ENCODE measurements around the gene APOB. TPM values are rescaled to one million over a fixed set of nuclear protein-coding genes. Genes with fewer than 3 reads are reported as not detected.

The APOB gene
- total and polyA plus RNA-seq, 2 of the 13 experiments (the other 11 are each of a cell fraction or from before 2014, with no cell fraction given), result 1,569 to 2,515 TPM

DNA sequence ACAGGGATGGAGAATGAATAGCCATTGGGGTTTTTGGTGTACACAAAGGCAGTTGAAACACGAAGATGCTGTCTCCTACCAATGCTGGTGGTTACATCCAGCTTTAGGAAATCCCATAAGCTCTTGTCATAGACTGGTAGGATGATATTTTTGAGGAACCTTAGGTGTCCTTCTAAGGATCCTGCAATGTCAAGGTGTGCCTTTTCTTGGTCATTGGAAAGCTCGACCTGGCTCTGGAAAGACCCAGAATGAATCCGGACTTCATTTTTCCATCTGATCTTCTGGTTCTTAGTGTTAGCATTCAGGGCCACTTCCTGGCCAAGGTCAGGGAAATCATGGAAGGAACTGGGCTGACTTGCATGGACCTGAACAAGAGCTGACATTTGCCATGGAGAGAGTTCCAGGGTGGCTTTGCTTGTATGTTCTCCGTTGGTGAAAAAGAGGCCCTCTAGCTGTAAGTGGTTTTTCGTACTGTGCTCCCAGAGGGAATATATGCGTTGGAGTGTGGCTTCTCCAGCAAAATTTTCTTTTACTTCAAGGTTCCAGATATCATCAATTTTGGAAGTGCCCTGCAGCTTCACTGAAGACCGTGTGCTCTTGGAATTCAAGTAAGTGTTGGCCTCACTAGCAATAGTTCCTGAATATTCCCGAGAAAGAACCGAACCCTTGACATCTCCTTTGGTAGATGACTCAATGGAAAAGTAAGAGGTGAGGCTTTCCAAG lies 38.0 kb downstream of the APOB start (continued):
- TF ChIP-seq, protein P1, sequence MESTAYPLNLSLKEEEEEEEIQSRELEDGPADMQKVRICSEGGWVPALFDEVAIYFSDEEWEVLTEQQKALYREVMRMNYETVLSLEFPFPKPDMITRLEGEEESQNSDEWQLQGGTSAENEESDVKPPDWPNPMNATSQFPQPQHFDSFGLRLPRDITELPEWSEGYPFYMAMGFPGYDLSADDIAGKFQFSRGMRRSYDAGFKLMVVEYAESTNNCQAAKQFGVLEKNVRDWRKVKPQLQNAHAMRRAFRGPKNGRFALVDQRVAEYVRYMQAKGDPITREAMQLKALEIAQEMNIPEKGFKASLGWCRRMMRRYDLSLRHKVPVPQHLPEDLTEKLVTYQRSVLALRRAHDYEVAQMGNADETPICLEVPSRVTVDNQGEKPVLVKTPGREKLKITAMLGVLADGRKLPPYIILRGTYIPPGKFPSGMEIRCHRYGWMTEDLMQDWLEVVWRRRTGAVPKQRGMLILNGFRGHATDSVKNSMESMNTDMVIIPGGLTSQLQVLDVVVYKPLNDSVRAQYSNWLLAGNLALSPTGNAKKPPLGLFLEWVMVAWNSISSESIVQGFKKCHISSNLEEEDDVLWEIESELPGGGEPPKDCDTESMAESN (CRISPR knock-in tag; conservative IDR thresholded peaks at IDR 0.05), result no peak; the same call in 1 of the 2 replicates
- TF ChIP-seq, protein P2, sequence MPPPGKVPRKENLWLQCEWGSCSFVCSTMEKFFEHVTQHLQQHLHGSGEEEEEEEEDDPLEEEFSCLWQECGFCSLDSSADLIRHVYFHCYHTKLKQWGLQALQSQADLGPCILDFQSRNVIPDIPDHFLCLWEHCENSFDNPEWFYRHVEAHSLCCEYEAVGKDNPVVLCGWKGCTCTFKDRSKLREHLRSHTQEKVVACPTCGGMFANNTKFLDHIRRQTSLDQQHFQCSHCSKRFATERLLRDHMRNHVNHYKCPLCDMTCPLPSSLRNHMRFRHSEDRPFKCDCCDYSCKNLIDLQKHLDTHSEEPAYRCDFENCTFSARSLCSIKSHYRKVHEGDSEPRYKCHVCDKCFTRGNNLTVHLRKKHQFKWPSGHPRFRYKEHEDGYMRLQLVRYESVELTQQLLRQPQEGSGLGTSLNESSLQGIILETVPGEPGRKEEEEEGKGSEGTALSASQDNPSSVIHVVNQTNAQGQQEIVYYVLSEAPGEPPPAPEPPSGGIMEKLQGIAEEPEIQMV (CRISPR knock-in tag; IDR thresholded peaks at IDR 0.05; ENCODE audit: low read depth), result no peak
- TF ChIP-seq, protein P3, sequence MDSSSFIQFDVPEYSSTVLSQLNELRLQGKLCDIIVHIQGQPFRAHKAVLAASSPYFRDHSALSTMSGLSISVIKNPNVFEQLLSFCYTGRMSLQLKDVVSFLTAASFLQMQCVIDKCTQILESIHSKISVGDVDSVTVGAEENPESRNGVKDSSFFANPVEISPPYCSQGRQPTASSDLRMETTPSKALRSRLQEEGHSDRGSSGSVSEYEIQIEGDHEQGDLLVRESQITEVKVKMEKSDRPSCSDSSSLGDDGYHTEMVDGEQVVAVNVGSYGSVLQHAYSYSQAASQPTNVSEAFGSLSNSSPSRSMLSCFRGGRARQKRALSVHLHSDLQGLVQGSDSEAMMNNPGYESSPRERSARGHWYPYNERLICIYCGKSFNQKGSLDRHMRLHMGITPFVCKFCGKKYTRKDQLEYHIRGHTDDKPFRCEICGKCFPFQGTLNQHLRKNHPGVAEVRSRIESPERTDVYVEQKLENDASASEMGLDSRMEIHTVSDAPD (CRISPR knock-in tag; IDR thresholded peaks at IDR 0.05), result no peak
- TF ChIP-seq JUN (CRISPR knock-in tag; IDR thresholded peaks at IDR 0.05) (no peak), DNMT1 (CRISPR knock-in tag; IDR thresholded peaks at IDR 0.05) (no peak; the same call in 1 of the 2 replicates), MTF1 (CRISPR knock-in tag; IDR thresholded peaks at IDR 0.05) (no peak), CCDC6 (CRISPR knock-in tag; IDR thresholded peaks at IDR 0.05) (no peak; the same call in 1 of the 2 replicates), ZNF253 (CRISPR knock-in tag; IDR thresholded peaks at IDR 0.05; ENCODE audit: borderline replicate concordance) (no peak), KMT2A (CRISPR knock-in tag; IDR thresholded peaks at IDR 0.05) (no peak), NFE2L1 (CRISPR knock-in tag; IDR thresholded peaks at IDR 0.05; ENCODE audit: borderline replicate concordance) (no peak), ZSCAN21 (CRISPR knock-in tag; IDR thresholded peaks at IDR 0.05; ENCODE audit: borderline replicate concordance) (no peak), SNRNP70 (IDR thresholded peaks at IDR 0.05; ENCODE audit: low read depth, low read length) (no peak)
- TF ChIP-seq, protein P4, sequence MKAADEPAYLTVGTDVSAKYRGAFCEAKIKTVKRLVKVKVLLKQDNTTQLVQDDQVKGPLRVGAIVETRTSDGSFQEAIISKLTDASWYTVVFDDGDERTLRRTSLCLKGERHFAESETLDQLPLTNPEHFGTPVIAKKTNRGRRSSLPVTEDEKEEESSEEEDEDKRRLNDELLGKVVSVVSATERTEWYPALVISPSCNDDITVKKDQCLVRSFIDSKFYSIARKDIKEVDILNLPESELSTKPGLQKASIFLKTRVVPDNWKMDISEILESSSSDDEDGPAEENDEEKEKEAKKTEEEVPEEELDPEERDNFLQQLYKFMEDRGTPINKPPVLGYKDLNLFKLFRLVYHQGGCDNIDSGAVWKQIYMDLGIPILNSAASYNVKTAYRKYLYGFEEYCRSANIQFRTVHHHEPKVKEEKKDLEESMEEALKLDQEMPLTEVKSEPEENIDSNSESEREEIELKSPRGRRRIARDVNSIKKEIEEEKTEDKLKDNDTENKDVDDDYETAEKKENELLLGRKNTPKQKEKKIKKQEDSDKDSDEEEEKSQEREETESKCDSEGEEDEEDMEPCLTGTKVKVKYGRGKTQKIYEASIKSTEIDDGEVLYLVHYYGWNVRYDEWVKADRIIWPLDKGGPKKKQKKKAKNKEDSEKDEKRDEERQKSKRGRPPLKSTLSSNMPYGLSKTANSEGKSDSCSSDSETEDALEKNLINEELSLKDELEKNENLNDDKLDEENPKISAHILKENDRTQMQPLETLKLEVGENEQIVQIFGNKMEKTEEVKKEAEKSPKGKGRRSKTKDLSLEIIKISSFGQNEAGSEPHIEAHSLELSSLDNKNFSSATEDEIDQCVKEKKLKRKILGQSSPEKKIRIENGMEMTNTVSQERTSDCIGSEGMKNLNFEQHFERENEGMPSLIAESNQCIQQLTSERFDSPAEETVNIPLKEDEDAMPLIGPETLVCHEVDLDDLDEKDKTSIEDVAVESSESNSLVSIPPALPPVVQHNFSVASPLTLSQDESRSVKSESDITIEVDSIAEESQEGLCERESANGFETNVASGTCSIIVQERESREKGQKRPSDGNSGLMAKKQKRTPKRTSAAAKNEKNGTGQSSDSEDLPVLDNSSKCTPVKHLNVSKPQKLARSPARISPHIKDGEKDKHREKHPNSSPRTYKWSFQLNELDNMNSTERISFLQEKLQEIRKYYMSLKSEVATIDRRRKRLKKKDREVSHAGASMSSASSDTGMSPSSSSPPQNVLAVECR (CRISPR knock-in tag; IDR thresholded peaks at IDR 0.05; ENCODE audit: borderline replicate concordance), result no peak
- TF ChIP-seq, protein P5, sequence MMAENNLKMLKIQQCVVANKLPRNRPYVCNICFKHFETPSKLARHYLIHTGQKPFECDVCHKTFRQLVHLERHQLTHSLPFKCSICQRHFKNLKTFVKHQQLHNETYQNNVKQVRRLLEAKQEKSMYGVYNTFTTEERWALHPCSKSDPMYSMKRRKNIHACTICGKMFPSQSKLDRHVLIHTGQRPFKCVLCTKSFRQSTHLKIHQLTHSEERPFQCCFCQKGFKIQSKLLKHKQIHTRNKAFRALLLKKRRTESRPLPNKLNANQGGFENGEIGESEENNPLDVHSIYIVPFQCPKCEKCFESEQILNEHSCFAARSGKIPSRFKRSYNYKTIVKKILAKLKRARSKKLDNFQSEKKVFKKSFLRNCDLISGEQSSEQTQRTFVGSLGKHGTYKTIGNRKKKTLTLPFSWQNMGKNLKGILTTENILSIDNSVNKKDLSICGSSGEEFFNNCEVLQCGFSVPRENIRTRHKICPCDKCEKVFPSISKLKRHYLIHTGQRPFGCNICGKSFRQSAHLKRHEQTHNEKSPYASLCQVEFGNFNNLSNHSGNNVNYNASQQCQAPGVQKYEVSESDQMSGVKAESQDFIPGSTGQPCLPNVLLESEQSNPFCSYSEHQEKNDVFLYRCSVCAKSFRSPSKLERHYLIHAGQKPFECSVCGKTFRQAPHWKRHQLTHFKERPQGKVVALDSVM (CRISPR knock-in tag; IDR thresholded peaks at IDR 0.05), result no peak
- TF ChIP-seq, protein P6, sequence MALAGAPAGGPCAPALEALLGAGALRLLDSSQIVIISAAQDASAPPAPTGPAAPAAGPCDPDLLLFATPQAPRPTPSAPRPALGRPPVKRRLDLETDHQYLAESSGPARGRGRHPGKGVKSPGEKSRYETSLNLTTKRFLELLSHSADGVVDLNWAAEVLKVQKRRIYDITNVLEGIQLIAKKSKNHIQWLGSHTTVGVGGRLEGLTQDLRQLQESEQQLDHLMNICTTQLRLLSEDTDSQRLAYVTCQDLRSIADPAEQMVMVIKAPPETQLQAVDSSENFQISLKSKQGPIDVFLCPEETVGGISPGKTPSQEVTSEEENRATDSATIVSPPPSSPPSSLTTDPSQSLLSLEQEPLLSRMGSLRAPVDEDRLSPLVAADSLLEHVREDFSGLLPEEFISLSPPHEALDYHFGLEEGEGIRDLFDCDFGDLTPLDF (CRISPR knock-in tag; IDR thresholded peaks at IDR 0.05), result peak; percentile 39; the same call in 1 of the 2 replicates

Measured in HepG2 (cell line).